ENCODE measurements around the gene CNOT1.

CNOT1 gene

GRCh38 chr16:58507195-58507962, 122.2 kb downstream of the CNOT1 start:
- no peaks in the 10 kb centered on the region for H3K4me1 ChIP-seq (ENCODE audit: insufficient read depth, low read length, severe bottlenecking)
- no peak overlapping the region for H3K4me2 ChIP-seq (ENCODE audit: low read length)
- H4K20me1 ChIP-seq (ENCODE audit: insufficient read depth, low read length) = no peaks in the 10 kb centered on the region
- no peak overlapping the region for H3K27ac ChIP-seq (ENCODE audit: low read depth, low read length, poor library complexity, severe bottlenecking)
- H3K36me3 ChIP-seq (ENCODE audit: insufficient read depth, low read length) = no peaks in the 10 kb centered on the region; the same call in 1 of the 2 replicates
- no peaks in the 10 kb centered on the region for H3K27me3 ChIP-seq (ENCODE audit: insufficient read depth, low read length)
- H3K9me2 ChIP-seq (ENCODE audit: low read depth, low read length) = no peaks in the 10 kb centered on the region
- H3K79me2 ChIP-seq (ENCODE audit: insufficient read depth, low read length) = no peaks in the 10 kb centered on the region
- no peaks in the 10 kb centered on the region for H3K9me3 ChIP-seq (ENCODE audit: low read length)
- TF ChIP-seq EZH2 (IDR thresholded peaks at IDR 0.05; ENCODE audit: borderline replicate concordance, low read length) (no peak), CTCF (IDR thresholded peaks at IDR 0.05; ENCODE audit: low read length) (no peak)
- H3K4me3 ChIP-seq (ENCODE audit: low read depth, low read length, poor library complexity, severe bottlenecking) = no peak overlapping the region
- no peak overlapping the region for H2AFZ ChIP-seq (ENCODE audit: low read length)
- H3F3A ChIP-seq (ENCODE audit: insufficient read depth, low read length) = no peaks in the 10 kb centered on the region
- no peak overlapping the region for H3K9ac ChIP-seq (ENCODE audit: low read length)

- Histone ChIP-seq H3K4me2 (ENCODE audit: low read length) (no peak overlapping the region), H3K36me3 (ENCODE audit: insufficient read depth, low read length) (no peaks in the 10 kb centered on the region; the same call in 1 of the 2 replicates), H3F3A (ENCODE audit: insufficient read depth, low read length) (no peaks in the 10 kb centered on the region), H3K27me3 (ENCODE audit: insufficient read depth, low read length) (no peaks in the 10 kb centered on the region), H3K4me1 (ENCODE audit: insufficient read depth, low read length, severe bottlenecking) (peaks cover 5% of the 10 kb centered on the region), H3K9me3 (ENCODE audit: low read length) (no peaks in the 10 kb centered on the region), H3K4me3 (ENCODE audit: low read depth, low read length, poor library complexity, severe bottlenecking) (no peak overlapping the region), H3K9me2 (ENCODE audit: low read depth, low read length) (no peaks in the 10 kb centered on the region), H3K9ac (ENCODE audit: low read length) (no peak overlapping the region), H4K20me1 (ENCODE audit: insufficient read depth, low read length) (no peaks in the 10 kb centered on the region), H2AFZ (ENCODE audit: low read length) (no peak overlapping the region), H3K27ac (ENCODE audit: low read depth, low read length, poor library complexity, severe bottlenecking) (no peak overlapping the region), H3K79me2 (ENCODE audit: insufficient read depth, low read length) (no peaks in the 10 kb centered on the region)
- TF ChIP-seq EZH2 (IDR thresholded peaks at IDR 0.05; ENCODE audit: borderline replicate concordance, low read length) (no peak), CTCF (IDR thresholded peaks at IDR 0.05; ENCODE audit: low read length) (peak; percentile 28; the same call in 1 of the 2 replicates)
Measured at GRCh38 chr16:58506241-58507194, 123.1 kb downstream of the CNOT1 start.

- Histone ChIP-seq H3K27me3 (ENCODE audit: insufficient read depth, low read length) (0 out of 2 replicates have a peak, but pooled peaks cover 5% of the 10 kb centered on the region), H3K9me3 (ENCODE audit: low read length) (no peaks in the 10 kb centered on the region), H3K27ac (ENCODE audit: low read depth, low read length, poor library complexity, severe bottlenecking) (no peak overlapping the region), H3K9me2 (ENCODE audit: low read depth, low read length) (no peaks in the 10 kb centered on the region), H2AFZ (ENCODE audit: low read length) (no peak overlapping the region), H3F3A (ENCODE audit: insufficient read depth, low read length) (no peaks in the 10 kb centered on the region), H3K4me1 (ENCODE audit: insufficient read depth, low read length, severe bottlenecking) (peaks cover 23% of the 10 kb centered on the region), H3K4me2 (ENCODE audit: low read length) (no peak overlapping the region), H3K4me3 (ENCODE audit: low read depth, low read length, poor library complexity, severe bottlenecking) (no peak overlapping the region), H3K79me2 (ENCODE audit: insufficient read depth, low read length) (no peaks in the 10 kb centered on the region), H3K36me3 (ENCODE audit: insufficient read depth, low read length) (no peaks in the 10 kb centered on the region; the same call in 1 of the 2 replicates), H4K20me1 (ENCODE audit: insufficient read depth, low read length) (no peaks in the 10 kb centered on the region), H3K9ac (ENCODE audit: low read length) (no peak overlapping the region)
- TF ChIP-seq EZH2 (IDR thresholded peaks at IDR 0.05; ENCODE audit: borderline replicate concordance, low read length) = no peak
- TF ChIP-seq CTCF (IDR thresholded peaks at IDR 0.05; ENCODE audit: low read length) = no peak
Measured at GRCh38 chr16:58503863-58504688, 125.5 kb downstream of the CNOT1 start.

Data from OCI-LY1 (cell line).